Hair follicular keratinocyte (primary cell): ENCODE data around the gene PJA1. TPM values are rescaled to one million over a fixed set of nuclear protein-coding genes. Genes with fewer than 3 reads are reported as not detected.

Experiments
- total RNA-seq: library from RNA; depleted of rRNA; stranded (reverse); fragments of >200 nt; gene quantifications from 2 replicates; pipeline ENCODE4 v1.2.3, GENCODE V29; 2015

The PJA1 gene
- total RNA-seq: 32.7 and 35.9 TPM in 2 replicates

GRCh38 chrX:69165087-69165651 is at the start of gene PJA1:
PJA1 (minus strand) TSS chrX:69165453; CDS start chrX:69163073, 2,380 bp downstream.

